Chondrocyte (in vitro differentiated cells): ENCODE results near the gene WDR74. TPM values are rescaled to one million over a fixed set of nuclear protein-coding genes. Genes with fewer than 3 reads are reported as not detected.

Source experiments
- DNase-seq: peaks from one replicate; pipeline ENCODE4 v3.0.0; 2021; ENCODE audit warnings: mixed read lengths, low spot score
- H3K27ac Mint-ChIP-seq: one replicate; pipeline ENCODE4 v1.8.0; 2021; ENCODE audit warnings: mild to moderate bottlenecking, moderate library complexity, mixed read lengths; ENCODE audit not compliant: unreplicated experiment
- H3K27me3 Mint-ChIP-seq: 2 replicates; pipeline ENCODE4 v1.8.0; 2021; ENCODE audit warnings: low read depth, mixed read lengths
- H3K36me3 Mint-ChIP-seq: 2 replicates; pipeline ENCODE4 v1.8.0; 2021; ENCODE audit warnings: low read depth, mixed read lengths
- H3K4me1 Mint-ChIP-seq: 2 replicates; pipeline ENCODE4 v1.8.0; 2021; ENCODE audit warnings: low read depth, mild to moderate bottlenecking, mixed read lengths
- H3K4me3 Mint-ChIP-seq: one replicate; pipeline ENCODE4 v1.8.0; 2021; ENCODE audit warnings: mild to moderate bottlenecking, moderate library complexity, mixed read lengths; ENCODE audit not compliant: unreplicated experiment
- H3K9me3 Mint-ChIP-seq: 2 replicates; pipeline ENCODE4 v1.8.0; 2021; ENCODE audit warnings: low read depth, mixed read lengths
- total RNA-seq: library from RNA; stranded (reverse); gene quantifications from 3 replicates; pipeline ENCODE4 v1.2.1, GENCODE V29; 2021
- TF ChIP-seq, protein P1 (sequence below): fragments of 200-600 bp; sonication (generic); IDR thresholded peaks from 2 replicates; pipeline ENCODE4 v1.5.0; 2021; ENCODE audit warnings: antibody characterized with exemption, mild to moderate bottlenecking, moderate library complexity

Gene WDR74
- total RNA-seq, 1 donor from 2014 or later: 27.9 TPM

- peak overlapping the region; percentile 100 for H3K4me3 Mint-ChIP-seq
- TF ChIP-seq, protein P1, sequence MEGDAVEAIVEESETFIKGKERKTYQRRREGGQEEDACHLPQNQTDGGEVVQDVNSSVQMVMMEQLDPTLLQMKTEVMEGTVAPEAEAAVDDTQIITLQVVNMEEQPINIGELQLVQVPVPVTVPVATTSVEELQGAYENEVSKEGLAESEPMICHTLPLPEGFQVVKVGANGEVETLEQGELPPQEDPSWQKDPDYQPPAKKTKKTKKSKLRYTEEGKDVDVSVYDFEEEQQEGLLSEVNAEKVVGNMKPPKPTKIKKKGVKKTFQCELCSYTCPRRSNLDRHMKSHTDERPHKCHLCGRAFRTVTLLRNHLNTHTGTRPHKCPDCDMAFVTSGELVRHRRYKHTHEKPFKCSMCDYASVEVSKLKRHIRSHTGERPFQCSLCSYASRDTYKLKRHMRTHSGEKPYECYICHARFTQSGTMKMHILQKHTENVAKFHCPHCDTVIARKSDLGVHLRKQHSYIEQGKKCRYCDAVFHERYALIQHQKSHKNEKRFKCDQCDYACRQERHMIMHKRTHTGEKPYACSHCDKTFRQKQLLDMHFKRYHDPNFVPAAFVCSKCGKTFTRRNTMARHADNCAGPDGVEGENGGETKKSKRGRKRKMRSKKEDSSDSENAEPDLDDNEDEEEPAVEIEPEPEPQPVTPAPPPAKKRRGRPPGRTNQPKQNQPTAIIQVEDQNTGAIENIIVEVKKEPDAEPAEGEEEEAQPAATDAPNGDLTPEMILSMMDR: no peak
- peak overlapping the region; percentile 100 for H3K27ac Mint-ChIP-seq
- no peak for DNase-seq
- H3K9me3 Mint-ChIP-seq: no peaks in the 10 kb centered on the region
- H3K4me1 Mint-ChIP-seq: peaks cover 66% of the 10 kb centered on the region
- no peaks in the 10 kb centered on the region for H3K27me3 Mint-ChIP-seq
- peaks cover 50% of the 10 kb centered on the region for H3K36me3 Mint-ChIP-seq
Observed at GRCh38 chr11:62882788-62883501, 43.6 kb upstream of the WDR74 start.

DNA sequence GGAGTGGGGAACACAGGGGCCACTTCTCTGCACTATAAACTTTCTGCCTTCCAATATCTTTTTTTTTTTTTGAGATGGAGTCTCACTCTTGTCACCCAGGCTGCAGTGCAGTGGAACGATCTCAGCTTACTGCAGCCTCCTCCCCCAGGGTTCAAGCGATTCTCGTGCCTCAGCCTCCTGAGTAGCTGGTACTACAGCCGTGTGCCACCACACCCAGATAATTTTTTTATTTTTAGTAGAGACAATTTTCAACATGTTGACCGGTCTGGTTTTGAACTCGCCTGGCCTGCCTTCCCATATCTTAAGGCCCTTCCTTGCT is 43.0 kb upstream of the WDR74 start:
- no peak for DNase-seq
- H3K4me3 Mint-ChIP-seq: peak overlapping the region; percentile 100
- H3K4me1 Mint-ChIP-seq: peaks cover 63% of the 10 kb centered on the region
- H3K36me3 Mint-ChIP-seq: peaks cover 47% of the 10 kb centered on the region
- H3K27me3 Mint-ChIP-seq: no peaks in the 10 kb centered on the region
- TF ChIP-seq, protein P1: no peak
- peak overlapping the region; percentile 100 for H3K27ac Mint-ChIP-seq
- H3K9me3 Mint-ChIP-seq: no peaks in the 10 kb centered on the region

GRCh38 chr11:62881579-62882430 is 42.4 kb upstream of the WDR74 start:
- peak overlapping the region; percentile 100 for H3K4me3 Mint-ChIP-seq
- TF ChIP-seq, protein P1: no peak
- peaks cover 58% of the 10 kb centered on the region for H3K4me1 Mint-ChIP-seq
- no peaks in the 10 kb centered on the region for H3K27me3 Mint-ChIP-seq
- H3K36me3 Mint-ChIP-seq: peaks cover 43% of the 10 kb centered on the region
- peak overlapping the region; percentile 100 for H3K27ac Mint-ChIP-seq
- no peaks in the 10 kb centered on the region for H3K9me3 Mint-ChIP-seq
- DNase-seq: peak; percentile 97

GRCh38 chr11:62880803-62881578 is 41.6 kb upstream of the WDR74 start, which contains the start of gene SLC3A2:
SLC3A2 (plus strand) TSS chr11:62880896; CDS start chr11:62881024, 128 bp downstream.
- Mint-ChIP-seq H3K36me3 (peaks cover 42% of the 10 kb centered on the region), H3K4me3 (peak within 1 kb of the TSS; percentile 100), H3K9me3 (no peaks in the 10 kb centered on the region), H3K27me3 (no peaks in the 10 kb centered on the region), H3K4me1 (peaks cover 50% of the 10 kb centered on the region), H3K27ac (peak within 1 kb of the TSS; percentile 100)
- TF ChIP-seq, protein P1: peak; percentile 88
- peak; percentile 94 for DNase-seq
